Measurements from ENCODE around the gene RANGAP1.

The RANGAP1 gene

GRCh38 chr22:41234815-41235695 is 50.9 kb downstream of the RANGAP1 start:
- DNase-seq (ENCODE audit: low spot score), result no peak

- no peak for DNase-seq (ENCODE audit: low spot score)
Measured at GRCh38 chr22:41231369-41231768, 54.6 kb downstream of the RANGAP1 start.

- DNase-seq (ENCODE audit: low spot score), result no peak
Measured at GRCh38 chr22:41230401-41230785, 55.6 kb downstream of the RANGAP1 start.

- peak; percentile 9 for DNase-seq (ENCODE audit: low spot score)
Measured at GRCh38 chr22:41229730-41230400, 56.1 kb downstream of the RANGAP1 start.

GRCh38 chr22:41229215-41229614 is 56.8 kb downstream of the RANGAP1 start:
- no peak for DNase-seq (ENCODE audit: low spot score)

- peak; percentile 4 for DNase-seq (ENCODE audit: low spot score)
Measured at GRCh38 chr22:41226723-41227655, 59.0 kb downstream of the RANGAP1 start.

- DNase-seq (ENCODE audit: low spot score), result peak; percentile 3
Measured at GRCh38 chr22:41223535-41223934, 62.5 kb downstream of the RANGAP1 start.

- DNase-seq (ENCODE audit: low spot score), result peak; percentile 2
Measured at GRCh38 chr22:41222846-41223507, 63.0 kb downstream of the RANGAP1 start.

- DNase-seq (ENCODE audit: low spot score), result peak; percentile 45
Measured at GRCh38 chr22:41217553-41218157, 68.3 kb downstream of the RANGAP1 start.

- DNase-seq (ENCODE audit: low spot score), result peak; percentile 11
Measured at GRCh38 chr22:41216984-41217383, 69.0 kb downstream of the RANGAP1 start.

GRCh38 chr22:41215926-41216325 is 70.1 kb downstream of the RANGAP1 start:
- DNase-seq (ENCODE audit: low spot score), result no peak

- no peak for DNase-seq (ENCODE audit: low spot score)
Measured at GRCh38 chr22:41215409-41215808, 70.6 kb downstream of the RANGAP1 start.

- DNase-seq (ENCODE audit: low spot score), result no peak
Measured at GRCh38 chr22:41206719-41207118, 79.3 kb downstream of the RANGAP1 start.

- DNase-seq (ENCODE audit: low spot score), result peak; percentile 100
Measured at GRCh38 chr22:41204992-41205900, 80.7 kb downstream of the RANGAP1 start, which contains the start of gene L3MBTL2. L3MBTL2 (plus strand) TSS chr22:41205312; CDS start chr22:41205363, 51 bp downstream.

- no peak for DNase-seq (ENCODE audit: low spot score)
Measured at GRCh38 chr22:41204066-41204465, 81.9 kb downstream of the RANGAP1 start.

GRCh38 chr22:41203118-41203517 is 82.9 kb downstream of the RANGAP1 start:
- no peak for DNase-seq (ENCODE audit: low spot score)

GRCh38 chr22:41201141-41201540 is 84.8 kb downstream of the RANGAP1 start:
- no peak for DNase-seq (ENCODE audit: low spot score)

- DNase-seq (ENCODE audit: low spot score), result no peak
Measured at GRCh38 chr22:41198027-41198580, 87.9 kb downstream of the RANGAP1 start.
